Stimulated activated CD8-positive, alpha-beta memory T cell treated with anti-CD3 and anti-CD28 coated beads, Interleukin-4, amount 100 ng/mL, for 24 hours (primary cell): ENCODE data around the gene ZBTB32.

Source experiments
- DNase-seq: peaks from one replicate; pipeline ENCODE4 v3.0.0-alpha.2; 2020; ENCODE audit warnings: low read depth

ZBTB32 gene

DNA sequence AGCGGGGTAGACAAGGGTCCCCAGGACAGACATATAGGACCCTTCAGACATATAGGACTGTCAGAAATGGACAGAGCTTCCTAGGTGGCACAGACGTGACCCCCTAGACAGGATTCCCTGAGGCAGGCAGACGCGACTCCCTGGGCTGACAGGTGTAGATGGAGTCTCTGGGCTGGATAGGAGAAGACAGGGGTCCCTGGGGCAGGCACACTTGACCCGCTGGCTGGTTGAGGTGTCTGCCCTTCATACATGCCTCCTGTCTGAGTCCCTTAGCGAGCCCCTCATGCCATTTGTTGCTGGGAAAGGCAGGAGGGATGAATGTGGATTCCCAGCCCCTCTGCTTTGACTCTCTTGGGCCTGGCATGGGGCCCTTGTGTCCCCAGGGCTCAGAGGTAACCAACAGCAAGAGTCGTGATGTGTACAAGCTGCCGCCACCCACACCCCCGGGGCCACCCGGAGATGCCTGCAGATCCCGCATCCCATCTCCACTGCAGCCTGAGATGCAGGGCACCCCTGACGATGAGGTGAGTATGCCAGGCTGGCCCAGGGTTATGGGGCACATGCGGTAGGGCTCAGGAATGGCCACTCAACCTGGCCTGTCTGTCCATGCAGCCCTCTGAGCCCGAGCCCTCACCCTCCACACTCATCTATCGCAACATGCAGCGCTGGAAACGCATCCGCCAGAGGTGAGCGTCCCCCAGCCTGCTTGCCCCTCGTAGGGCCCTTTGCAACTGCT is 49.4 kb downstream of the ZBTB32 start:
- DNase-seq = no peak

DNA sequence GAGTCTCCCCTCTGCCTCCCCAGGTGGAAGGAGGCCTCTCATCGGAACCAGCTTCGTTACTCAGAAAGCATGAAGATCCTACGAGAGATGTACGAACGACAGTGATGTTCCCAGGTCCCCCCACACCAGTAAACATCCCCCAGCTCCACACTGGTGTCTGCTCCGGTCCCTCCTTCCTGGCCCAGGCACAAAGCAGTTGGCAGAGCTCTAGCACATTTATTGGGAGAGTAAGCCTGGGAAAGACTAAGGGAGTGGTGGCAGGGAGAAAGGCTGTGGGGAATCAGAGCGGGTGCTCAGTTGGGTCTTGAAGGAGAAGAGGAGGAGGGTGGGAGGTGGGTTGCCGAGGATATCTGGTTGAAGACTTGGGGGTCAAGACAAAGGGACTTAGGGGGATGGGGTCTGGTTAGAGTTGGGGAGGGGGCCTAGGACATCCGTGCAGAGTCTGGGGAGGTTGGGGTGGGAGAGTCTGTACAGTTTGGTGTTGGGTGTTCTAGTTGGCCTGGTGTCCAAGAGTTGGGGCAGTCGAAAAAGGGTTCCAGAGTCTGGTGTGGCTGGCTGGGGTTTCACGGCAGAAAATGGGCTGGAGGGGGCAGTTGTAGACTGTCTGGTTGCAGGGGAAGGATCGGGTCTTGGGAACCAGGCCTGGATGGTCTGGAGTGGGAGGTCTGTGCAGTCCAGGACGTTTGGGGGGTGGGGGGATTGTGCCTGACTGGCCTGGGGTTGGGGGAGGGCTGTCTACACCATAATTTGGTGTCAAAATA is 50.2 kb downstream of the ZBTB32 start:
- DNase-seq = no peak

DNA sequence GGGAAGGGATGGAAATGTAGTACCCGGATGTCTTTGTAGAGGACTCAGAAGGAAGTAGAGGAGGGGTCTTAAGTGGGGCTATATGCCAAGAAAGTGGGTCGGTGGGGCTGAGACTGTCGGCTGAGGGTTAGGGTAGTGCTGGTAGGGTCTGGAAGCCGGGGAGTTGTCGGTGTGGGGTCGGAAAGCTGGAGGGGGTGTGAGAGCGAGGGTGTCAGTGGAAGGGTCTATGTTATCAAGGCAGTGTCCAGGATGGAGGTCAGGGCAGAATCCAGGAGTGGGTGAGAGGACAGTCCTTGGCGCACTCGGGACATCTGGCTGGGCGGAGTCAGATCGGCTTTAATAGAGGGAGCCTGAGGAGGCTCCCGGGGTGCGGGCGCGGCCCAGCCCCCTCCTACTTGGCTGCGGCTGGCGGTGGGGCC is 50.8 kb downstream of the ZBTB32 start:
- DNase-seq = no peak

DNA sequence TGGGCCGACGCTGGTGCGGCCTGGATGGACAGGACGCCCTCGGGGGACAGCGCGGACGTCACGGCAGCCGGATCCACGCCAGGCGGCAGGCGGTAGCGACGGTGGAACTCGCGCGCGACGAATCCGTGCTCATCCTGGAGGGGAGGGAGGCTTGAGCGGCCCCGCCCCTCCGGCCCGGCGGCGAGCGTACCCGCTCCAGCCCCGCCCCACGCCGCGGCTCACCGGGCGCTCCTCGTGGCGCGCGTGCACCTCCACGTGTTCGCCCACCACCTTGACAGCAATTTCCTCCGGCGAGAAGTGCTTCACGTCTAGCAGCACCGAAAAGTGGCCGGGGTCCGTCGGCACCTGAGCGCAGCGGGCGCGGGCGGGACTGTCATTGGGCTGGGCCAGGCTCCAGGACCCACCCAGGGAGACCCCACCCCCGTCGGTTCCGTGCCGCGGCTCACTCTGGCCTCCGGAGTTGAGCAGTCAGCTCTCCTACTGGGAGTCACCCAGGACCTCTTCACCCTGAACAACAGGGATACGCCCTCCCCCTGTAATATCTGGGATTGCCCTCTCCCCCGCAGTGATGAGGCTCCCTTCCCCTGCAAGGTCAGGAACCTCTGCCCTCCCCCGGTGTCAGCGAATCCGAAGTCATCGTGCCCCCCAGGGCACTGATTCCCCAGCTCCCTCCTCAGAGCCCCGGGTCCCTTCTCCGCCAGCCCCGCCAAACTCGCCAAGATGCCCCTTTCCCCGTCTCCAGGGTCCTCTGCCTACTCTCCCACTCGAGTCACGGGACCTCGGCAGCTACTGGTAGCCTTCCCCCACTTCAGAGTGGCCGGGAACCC is 51.4 kb downstream of the ZBTB32 start:
- DNase-seq = peak; percentile 33

DNA sequence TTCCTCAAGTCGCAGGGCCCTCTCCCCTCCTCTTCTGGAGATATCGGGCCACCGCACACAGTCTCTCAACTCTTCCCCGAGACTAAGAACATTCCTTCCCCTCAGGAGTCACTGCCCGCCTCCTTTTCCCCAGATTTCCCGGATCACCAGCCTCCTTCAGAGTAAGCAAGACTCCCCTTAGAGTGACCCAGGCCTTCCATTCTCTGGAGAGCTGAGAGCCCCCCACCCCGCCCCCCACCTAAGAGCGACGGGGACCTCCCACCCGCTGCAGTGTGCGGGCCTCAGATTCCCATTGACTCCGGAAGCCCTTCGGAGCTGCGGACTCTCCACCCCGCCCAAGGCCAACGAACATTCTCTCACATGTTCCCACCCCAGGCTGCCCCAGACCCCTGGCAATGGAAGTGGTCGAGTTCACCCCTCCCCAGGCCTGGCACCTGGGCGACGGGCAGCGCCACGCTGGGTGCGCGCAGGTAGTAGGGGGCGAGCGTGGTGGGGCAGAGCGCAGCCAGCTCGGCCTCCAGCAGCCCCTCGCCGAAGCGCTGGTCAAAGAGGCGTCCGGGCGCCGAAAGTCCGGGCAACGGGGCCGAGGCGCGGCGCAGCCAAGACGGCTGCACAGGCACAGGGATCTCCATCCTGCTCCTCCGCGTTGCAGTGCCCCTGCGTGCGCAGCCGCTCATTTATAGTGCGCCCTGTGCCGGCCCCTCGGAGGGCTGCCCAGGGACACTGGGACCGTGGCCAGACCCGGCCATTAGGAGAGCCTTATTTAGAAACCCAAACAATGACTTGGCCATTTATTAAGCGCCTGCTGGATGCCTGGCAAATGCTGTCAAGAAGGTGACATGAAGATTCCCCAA is 52.2 kb downstream of the ZBTB32 start, which contains the start of gene HSPB6:
Gene HSPB6, minus strand, starts transcription at position 653 of the 854 bp plus-strand sequence. Its CDS starts 21 bp downstream, at position 632.
- DNase-seq = no peak

DNA sequence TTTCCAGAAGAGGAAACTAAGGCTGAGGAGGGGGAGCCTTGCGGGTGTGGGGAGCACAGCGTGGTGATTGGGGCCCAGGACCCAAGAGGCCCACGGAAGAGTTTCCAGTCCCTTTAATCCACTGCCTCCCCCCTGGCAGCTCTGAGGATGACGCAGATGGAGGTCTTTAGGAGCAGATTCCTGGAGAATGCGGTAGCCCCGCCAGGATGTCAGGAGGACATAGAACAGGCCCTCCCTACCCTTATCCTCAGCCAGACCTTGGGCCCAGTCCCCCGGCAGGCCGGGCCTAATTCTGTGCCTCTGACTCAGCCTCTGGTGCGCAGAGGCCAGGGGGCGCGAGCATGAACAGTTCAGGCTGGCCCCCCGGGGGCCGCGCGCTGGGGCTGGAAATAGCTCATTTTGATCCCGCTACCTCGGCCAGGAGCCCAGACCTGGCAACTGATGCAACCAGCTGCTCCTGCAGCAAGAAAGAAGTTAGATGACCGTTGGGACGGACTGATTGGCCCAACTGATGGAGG is 52.9 kb downstream of the ZBTB32 start:
- DNase-seq = no peak

DNA sequence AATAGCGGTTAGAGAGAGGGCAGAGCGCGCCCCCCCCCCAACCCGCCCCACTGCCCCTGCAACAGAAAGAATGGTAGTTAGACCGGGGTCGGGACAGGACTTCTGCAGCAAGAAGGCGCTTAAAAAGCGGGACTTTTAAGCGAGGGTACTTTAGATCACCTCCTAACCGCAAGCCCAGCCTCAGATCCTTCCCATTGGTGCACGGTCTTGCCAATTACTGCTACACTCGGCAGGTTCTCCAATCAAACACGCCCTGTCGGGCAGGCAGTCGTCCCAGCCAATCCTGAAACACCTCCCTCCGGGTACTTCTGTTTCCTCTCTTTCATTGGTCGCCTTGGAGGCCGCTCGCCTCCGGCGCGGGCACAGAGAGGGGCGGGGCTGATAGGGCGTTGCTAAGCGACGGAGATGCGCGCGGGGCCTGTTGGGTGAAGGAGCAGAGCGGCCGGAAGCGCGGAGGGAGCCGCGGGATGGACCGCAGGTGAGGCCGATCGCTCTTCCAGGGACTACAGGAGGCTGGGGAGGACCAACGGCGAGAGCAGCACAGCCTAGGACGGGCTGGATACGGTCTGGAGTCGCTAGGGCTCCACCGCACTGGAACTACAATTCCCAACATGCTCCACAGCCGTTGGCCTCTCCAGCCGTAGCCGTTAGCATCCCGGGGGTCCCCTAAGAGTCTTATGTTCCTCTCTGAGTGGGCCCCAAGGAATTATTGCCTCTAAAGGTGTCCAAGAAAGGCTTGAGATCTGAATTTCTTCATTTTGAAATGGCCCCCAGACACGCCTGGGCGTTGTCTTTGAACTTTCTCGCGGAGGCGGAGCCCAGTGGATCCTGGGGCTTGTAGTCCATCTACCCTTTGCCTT is 53.6 kb downstream of the ZBTB32 start, which contains the start of gene PROSER3:
Gene PROSER3, plus strand, starts transcription at position 428 of the 860 bp plus-strand sequence. Its CDS starts 40 bp downstream, at position 468.
- DNase-seq = peak; percentile 97

DNA sequence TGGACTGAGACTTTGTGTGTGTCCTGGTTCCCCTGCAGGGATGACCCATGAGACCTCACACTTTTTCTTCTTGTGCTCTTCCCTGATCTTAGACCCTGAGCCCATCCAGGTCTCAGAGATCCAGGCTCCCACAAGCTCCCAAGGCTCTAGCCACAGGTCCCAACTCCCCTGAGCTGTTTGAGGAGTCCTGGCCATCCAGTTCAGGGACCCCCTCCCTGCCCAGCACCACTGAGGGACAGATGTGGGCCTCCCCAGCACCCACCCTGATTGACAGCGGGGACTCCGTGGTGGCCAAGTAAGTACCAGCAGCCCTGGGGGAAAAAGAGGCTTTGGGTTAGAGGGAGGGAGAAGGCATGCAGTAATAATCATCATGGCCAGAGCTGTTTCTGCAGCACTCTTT is 55.3 kb downstream of the ZBTB32 start:
- DNase-seq = no peak

DNA sequence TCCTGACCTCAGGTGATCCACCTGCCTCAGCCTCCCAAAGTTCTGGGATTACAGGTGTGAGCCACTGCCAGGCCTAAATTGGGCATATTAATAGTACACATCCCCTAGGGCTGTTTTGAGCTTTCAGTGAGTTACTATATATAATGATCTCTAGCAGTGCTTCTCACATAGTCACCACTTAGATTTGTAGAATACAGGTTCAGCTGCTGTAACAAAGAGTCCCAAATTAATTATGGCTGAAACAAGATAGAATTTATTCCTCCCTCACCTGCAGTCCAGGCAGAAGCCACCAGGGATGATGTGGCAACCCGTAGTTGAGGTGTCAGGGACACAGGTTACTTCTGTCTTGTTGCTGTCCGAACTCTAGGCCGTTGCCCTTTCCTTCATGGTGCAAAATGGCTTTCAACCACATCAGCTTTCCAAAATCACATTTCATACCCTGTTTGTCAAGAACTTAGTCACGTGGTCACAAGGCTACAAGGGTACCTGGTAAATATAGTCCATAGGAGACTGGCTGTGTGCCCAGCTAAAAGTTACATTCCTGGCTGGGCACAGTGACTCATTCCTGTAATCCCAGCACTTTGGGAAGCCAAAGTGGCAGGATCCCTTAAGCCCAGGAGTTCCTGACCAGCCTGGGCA is 56.5 kb downstream of the ZBTB32 start:
- DNase-seq = no peak

DNA sequence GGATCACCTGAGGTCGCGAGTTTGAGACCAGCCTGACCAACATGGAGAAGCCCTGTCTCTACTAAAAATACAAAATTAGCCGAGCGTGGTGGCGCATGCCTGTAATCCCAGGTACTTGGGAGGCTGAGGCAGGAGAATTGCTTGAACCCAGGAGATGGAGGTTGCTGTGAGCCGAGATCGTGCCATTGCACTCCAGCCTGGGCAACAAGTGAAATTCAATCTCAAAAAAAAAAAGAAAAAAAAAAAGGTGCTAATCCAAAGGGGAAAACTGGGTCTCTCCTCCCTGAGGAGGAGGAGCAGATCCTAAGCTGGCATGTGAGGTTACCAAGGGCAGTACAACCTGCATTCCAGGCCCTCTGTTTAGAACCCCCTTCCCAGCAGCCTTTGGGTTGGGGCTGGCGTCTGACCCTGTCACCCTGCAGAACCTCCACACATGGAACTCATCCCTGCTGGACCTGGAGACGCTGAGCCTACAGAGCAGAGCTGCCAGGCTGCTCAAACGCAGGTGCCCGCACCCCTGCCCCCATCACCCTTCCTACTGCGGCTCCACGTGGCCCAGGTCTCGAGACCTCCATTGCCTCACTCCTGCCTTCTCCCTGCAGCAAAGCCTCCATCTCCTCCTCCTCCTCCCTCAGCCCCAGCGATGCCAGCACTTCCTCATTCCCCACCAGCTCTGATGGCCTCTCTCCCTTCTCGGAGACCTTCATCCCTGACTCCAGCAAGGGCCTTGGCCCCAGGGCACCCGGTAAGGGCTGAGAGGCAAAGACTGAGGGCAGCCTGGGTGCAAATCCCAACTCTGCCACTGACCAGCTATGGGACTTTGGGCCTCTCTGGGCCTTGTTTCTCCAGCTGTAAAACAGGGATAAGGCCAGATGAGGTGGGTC is 60.3 kb downstream of the ZBTB32 start:
- no peak for DNase-seq
